ENCODE results near the gene TRIM9. TPM values are rescaled to one million over a fixed set of nuclear protein-coding genes. Genes with fewer than 3 reads are reported as not detected.

The TRIM9 gene
- total and polyA plus RNA-seq, 2 donors (not counting 3 experiments of a cell fraction or from before 2014, with no cell fraction given), result not detected

DNA sequence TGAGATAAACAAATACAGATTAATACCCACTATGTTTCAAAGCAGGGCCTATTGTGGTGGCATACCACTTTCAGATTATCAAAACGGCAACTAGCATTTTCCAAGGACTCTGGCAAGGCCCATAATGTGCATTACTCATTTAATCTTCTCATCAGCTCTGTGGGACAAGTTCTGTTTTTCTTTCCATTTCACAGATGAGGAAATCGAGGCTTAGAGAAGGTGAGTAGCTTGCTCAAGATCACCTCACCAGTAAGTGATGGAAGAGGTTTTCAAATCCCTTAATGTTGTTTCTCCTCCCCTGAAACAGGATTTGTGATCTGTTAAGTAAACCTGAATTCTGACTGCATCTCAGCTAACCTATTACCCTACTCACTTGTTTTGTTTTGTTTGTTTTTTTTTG lies 146.7 kb downstream of the TRIM9 start:
- Histone ChIP-seq H3K4me1 (ENCODE audit: control insufficient read depth, extremely low read depth, insufficient read depth, low read length) (peaks cover 11% of the 10 kb centered on the region), H3K9me1 (replicated peaks; ENCODE audit: control insufficient read depth, extremely low read depth, insufficient read depth, low read length) (no peaks in the 10 kb centered on the region), H3K27me3 (ENCODE audit: control insufficient read depth in 2 of 2, insufficient read depth in 2 of 2, low read length in 2 of 2) (no peaks in the 10 kb centered on the region), H4K20me1 (replicated peaks; ENCODE audit: control insufficient read depth, extremely low read depth, insufficient read depth, low read length) (no peaks in the 10 kb centered on the region), H2AFZ (ENCODE audit: low read depth, low read length) (no peak overlapping the region), H3K79me2 (ENCODE audit: control insufficient read depth, insufficient read depth, low read length) (peaks cover 1% of the 10 kb centered on the region), H3K9me3 (replicated peaks; ENCODE audit: control insufficient read depth, insufficient read depth, low read length) (no peaks in the 10 kb centered on the region), H3K36me3 (ENCODE audit: control insufficient read depth in 2 of 2, extremely low read depth in 1 of 2, insufficient read depth in 2 of 2, low read length in 2 of 2) (no peaks in the 10 kb centered on the region), H3K27ac (ENCODE audit: insufficient read depth, low read depth, low read length) (no peak overlapping the region), H3K4me3 (replicated peaks in 1 of 3; ENCODE audit: insufficient read depth in 1 of 3, low read depth in 1 of 3, low read length in 3 of 3) (no peak overlapping the region), H3K9ac (replicated peaks; ENCODE audit: extremely low read depth, insufficient read depth, low read length) (no peak overlapping the region), H3K4me2 (ENCODE audit: insufficient read depth, low read length) (no peak overlapping the region)
- TF ChIP-seq, protein P1, sequence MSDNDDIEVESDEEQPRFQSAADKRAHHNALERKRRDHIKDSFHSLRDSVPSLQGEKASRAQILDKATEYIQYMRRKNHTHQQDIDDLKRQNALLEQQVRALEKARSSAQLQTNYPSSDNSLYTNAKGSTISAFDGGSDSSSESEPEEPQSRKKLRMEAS (IDR thresholded peaks at IDR 0.05; ENCODE audit: insufficient read depth, insufficient read length), result no peak
- TF ChIP-seq GATA2 (IDR thresholded peaks at IDR 0.05; ENCODE audit: insufficient read depth, insufficient read length, low read depth, low read length) (no peak), POLR2AphosphoS5 (IDR thresholded peaks at IDR 0.05; ENCODE audit: insufficient read depth, low read depth, low read length) (no peak), FOS (IDR thresholded peaks at IDR 0.05; ENCODE audit: borderline replicate concordance, insufficient read depth, low read length) (no peak), MYC (IDR thresholded peaks at IDR 0.05; ENCODE audit: low read depth, low read length) (no peak), JUN (IDR thresholded peaks at IDR 0.05; ENCODE audit: borderline replicate concordance, insufficient read depth, insufficient read length, low read depth) (no peak), POLR2A (IDR thresholded peaks at IDR 0.05; ENCODE audit: low read depth, low read length) (no peak), EZH2 (IDR thresholded peaks at IDR 0.05; ENCODE audit: borderline replicate concordance, low read depth, low read length, severe bottlenecking) (no peak)
- TF ChIP-seq, protein P2, sequence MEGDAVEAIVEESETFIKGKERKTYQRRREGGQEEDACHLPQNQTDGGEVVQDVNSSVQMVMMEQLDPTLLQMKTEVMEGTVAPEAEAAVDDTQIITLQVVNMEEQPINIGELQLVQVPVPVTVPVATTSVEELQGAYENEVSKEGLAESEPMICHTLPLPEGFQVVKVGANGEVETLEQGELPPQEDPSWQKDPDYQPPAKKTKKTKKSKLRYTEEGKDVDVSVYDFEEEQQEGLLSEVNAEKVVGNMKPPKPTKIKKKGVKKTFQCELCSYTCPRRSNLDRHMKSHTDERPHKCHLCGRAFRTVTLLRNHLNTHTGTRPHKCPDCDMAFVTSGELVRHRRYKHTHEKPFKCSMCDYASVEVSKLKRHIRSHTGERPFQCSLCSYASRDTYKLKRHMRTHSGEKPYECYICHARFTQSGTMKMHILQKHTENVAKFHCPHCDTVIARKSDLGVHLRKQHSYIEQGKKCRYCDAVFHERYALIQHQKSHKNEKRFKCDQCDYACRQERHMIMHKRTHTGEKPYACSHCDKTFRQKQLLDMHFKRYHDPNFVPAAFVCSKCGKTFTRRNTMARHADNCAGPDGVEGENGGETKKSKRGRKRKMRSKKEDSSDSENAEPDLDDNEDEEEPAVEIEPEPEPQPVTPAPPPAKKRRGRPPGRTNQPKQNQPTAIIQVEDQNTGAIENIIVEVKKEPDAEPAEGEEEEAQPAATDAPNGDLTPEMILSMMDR (IDR thresholded peaks at IDR 0.05; ENCODE audit: extremely low read depth in 1 of 2, insufficient read depth in 1 of 2, low read depth in 1 of 2, low read length in 2 of 2), result no peak
- dilution Hi-C loops (cut with MboI; ENCODE audit: extremely low pct_ligation_motif_present, low sequenced_read_pairs) (no loop called here), intact Hi-C loops (cut with micrococcal nuclease) (no loop called here)
- DNase-seq (ENCODE audit: low read depth, low spot score), result no peak
- BruUV-seq (replicated peaks), result no TSS peak
- ChIA-PET CTCF (interaction anchor here (0.6 kb wide), 1 partner anchor 28 kb away, joined by 3 read pairs; no protein-coding TSS in a partner anchor), POLR2A (no interaction called here)
- no peak for FAIRE-seq

Measured in endothelial cell of umbilical vein (primary cell).